LNCAP (cell line): ENCODE results near the gene IL17B.

Source experiments
- TF ChIP-seq, protein P1 (sequence below): fragments of 450-650 bp; IDR thresholded peaks from 2 replicates; pipeline ENCODE4 v1.5.1; 2017; ENCODE audit warnings: mild to moderate bottlenecking

IL17B gene

DNA sequence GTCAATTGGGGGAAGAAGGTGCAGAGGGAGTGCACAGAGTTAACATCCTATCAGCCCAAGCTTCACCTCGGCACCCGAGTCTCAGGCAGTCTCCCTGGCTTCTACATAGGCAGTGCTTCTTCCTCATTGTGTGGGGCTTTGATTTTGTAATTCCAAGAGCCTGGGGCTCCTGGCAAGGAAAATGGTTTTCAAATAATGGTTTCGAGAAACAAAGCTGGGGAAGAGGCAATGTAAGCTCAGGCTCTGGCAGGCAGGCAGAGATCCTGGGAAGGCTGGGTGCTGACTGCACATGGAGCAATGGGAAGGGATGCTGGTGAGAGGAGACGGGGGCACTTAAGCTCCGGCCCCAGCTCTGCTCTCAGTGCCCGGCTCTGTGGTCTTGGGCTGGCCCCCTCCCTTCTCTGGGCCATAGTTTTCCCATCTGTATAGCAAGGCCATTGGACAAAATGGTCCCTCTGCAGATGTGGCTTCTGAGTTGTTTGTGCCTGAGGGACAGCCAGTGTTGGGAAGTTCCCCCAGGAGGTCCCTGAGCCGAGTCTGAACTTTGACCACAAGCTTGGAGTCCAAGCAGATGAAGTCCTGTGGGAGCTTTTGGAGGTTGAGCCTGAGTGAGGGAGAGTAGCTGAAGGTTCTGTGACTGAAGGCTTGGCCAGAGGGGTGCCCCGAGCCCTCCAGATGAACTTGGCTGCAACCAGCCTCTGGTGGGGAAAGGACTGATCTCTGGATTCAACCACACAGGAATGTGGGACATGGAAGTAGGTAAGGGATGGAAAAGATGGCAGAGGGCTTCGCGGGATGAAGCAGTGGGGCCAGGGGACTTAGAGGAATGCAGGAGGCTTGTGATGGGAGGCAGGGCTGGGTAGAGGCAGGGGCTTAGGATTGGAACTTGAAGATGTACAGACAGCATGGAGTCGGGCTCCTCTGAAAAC lies 28.5 kb upstream of the IL17B start:
- TF ChIP-seq, protein P1, sequence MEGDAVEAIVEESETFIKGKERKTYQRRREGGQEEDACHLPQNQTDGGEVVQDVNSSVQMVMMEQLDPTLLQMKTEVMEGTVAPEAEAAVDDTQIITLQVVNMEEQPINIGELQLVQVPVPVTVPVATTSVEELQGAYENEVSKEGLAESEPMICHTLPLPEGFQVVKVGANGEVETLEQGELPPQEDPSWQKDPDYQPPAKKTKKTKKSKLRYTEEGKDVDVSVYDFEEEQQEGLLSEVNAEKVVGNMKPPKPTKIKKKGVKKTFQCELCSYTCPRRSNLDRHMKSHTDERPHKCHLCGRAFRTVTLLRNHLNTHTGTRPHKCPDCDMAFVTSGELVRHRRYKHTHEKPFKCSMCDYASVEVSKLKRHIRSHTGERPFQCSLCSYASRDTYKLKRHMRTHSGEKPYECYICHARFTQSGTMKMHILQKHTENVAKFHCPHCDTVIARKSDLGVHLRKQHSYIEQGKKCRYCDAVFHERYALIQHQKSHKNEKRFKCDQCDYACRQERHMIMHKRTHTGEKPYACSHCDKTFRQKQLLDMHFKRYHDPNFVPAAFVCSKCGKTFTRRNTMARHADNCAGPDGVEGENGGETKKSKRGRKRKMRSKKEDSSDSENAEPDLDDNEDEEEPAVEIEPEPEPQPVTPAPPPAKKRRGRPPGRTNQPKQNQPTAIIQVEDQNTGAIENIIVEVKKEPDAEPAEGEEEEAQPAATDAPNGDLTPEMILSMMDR, result no peak

DNA sequence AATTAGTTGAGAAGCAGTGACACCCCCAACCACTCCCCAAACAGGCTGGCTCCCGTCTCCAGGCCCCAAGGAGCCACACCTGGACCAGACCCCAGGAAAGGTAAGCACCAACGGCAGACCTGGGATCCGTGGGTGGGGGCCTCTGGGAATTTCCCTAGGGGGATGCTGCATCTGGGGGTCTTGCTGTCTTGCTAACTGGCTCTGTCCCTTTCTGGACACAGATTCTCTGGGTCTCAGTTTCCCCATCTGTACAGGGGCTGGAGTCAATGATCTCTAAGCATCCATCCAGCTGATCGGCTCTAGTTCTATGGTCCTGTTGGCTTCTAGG lies 27.9 kb upstream of the IL17B start:
- TF ChIP-seq, protein P1, result no peak

DNA sequence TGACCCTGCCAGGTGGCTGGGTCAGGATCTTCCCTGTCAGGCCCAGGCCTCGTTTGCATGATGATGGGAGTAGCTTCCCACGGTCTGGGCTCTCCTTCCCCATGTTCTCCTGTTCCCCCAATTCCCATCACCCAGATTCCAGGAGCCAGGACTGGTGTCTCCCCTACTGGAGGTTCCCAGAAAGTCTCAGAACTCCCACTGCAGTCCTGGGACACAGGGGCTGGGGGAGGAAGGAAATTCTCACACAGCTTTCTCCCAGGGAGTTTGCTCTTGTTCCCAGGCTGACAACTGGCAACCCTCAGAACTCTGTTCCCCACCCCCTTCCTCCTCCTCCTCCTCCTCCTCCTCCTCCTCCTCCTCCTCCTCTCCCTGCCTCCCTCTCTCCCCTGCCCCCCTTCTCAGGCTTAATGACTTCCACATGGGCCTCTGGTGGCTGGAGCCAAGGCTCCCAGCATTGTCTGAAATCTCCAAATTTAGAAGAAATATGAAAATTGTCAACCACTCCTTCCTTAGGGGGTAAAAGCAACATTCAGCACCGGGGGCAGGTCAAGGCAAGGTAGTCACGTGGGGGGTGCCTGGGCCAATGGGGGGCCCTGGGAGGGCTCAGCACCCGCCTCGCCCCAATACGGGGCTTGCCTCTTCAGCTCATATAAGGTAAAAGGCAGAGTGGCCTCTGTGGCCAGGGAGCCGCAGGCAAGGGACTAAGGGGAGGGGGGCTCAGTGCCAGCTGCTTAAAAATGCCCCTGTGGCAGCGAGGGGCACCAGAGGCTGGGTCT lies 27.3 kb upstream of the IL17B start:
- TF ChIP-seq, protein P1, result no peak

DNA sequence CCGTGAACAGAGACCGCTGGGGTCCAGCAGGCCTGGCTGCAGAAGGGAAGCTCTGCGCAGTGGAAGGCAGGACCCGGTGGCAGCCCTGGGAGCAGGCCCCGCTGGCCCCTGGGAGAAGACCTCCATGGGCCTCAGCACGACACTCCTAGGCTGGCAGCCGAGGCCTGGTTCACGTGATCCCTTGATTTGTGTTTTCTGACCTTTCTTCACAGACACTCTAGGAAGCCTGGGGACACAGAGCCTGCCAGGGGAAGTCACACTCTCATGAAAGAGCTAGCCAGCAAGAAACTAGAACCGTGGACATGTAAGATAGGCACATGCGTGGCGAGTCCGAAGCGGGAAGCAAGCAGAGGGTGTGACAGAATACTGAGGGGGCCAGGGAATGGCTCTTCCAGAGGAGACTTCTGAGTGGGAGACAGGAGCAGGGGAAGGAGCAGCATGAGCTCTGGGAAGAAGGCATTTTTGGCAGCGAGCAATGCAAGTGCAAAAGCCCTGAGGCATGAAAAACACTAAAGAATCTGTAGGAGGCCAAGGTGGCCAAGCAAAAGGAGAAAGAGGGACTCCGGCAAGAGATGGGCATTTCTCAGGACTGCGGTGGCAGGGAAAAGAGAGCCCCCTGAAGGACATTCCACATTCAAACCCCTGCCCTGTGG lies 26.6 kb upstream of the IL17B start:
- TF ChIP-seq, protein P1, result no peak

DNA sequence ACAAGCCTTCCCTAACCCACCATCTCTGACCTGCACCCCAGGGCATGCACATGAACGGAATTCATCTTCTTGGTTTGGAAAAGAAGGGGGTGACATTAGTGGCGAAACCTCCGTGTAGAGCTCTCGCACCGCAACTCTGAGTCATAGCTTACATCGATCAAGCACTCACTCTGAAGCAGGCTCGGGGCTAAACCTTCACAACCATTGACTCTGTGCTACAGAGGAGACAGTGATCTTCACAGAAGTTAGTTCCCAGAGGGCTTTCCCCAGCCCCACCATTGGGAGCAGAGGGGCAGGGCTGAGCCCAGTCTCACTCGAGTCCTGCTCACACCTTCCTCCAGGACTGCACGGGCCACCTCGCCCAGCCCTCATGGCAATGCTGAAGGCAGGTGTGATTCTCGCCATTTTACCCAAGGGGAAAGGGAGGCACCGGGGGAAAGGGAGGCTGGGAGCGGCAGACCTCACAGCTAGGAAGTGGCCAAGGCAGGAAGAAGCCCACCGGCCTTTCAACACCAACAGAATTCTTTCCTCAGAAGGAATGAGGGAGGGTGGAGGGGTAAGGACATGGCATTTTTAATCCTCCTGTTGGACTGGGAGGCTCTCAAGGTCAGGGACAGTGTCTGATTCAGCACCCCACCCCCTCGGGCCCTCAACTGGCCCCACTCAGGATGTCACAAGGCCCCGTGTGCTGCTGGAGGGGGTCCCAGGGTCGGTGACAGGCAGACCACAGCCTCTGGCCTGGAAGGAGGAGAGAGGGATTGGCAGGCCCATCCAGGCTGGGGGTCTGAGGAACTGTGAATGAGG lies 25.9 kb upstream of the IL17B start:
- TF ChIP-seq, protein P1, result no peak

DNA sequence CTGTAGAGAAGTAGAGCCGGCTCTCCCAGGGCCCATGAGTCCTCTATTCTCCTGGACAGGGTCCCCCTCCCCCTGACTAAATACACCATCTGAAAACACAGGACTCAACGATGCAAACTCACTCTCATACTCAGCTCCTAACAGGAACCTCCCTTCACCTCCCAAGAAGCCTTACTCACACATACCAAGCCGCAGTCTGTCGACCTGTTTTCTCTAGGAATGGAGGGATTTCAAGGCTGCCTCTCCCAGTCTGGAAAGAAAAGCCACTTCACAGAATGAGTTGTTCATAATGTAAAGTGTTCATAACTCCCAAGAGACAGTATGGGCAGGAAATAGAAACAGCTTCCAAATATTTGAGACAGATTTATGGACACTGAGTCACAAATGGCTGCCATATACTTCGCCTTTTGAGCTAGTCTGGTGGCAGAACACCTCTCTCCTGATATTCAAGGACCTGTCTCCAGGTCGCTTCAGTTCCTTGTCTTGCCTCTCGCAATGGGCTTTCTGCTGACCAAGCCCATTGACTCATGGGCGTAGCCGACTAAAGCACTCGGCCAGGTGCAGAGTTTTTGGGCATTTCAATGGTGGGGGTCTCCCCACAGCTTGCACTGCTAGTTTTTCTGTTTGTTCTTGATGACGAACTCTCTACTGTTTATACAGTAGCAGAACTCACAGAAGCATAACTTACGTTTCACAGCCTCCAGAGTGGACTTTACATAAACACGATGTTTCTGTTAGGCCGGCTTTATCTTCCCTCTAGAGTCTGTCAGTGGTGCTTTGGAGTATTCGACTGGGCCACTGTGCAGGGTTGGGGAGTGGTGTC lies 25.0 kb upstream of the IL17B start:
- TF ChIP-seq, protein P1, result no peak
